Heart left ventricle (tissue), 16 donors: ENCODE data around the gene SLC10A1. TPM values are rescaled to one million over a fixed set of nuclear protein-coding genes. Genes with fewer than 3 reads are reported as not detected.
A peak's percentile ranks its signal among the peaks of the same experiment; 100 is the strongest.

Experiments
- ATAC-seq, 4 donors: fragments of 200-7000 bp; cut with Tn5 transposase; one replicate each; pipeline ENCODE4 v1.9.1; 2020 to 2022; ENCODE audit warnings: moderate library complexity in 4 of 4, mild to moderate bottlenecking in 3 of 4, moderate number of reproducible peaks in 1 of 4
- DNase-seq, 5 donors: peaks; one replicate each; pipeline ENCODE4 v3.0.0-alpha.2; 2020
- H3K27ac ChIP-seq, 12 donors: fragments of 200-600 bp; sonication (generic) in 4 of 12; one replicate each; pipeline versions ENCODE4 v1.5.0 to v1.8.0; 2016 to 2022; ENCODE audit warnings: mild to moderate bottlenecking in 2 of 12
- H3K27me3 ChIP-seq, 9 donors: fragments of 200-600 bp; sonication (generic) in 2 of 9; one replicate each; pipeline versions ENCODE4 v1.5.1 to v1.8.0; 2016 to 2022; ENCODE audit warnings: mild to moderate bottlenecking in 3 of 9
- H3K36me3 ChIP-seq, 9 donors: fragments of 200-600 bp; sonication (generic) in 2 of 9; one replicate each; pipeline versions ENCODE4 v1.5.0 to v1.8.0; 2018 to 2022; ENCODE audit warnings: mild to moderate bottlenecking in 2 of 9
- H3K4me1 ChIP-seq, 12 donors: fragments of 200-600 bp; sonication (generic) in 4 of 12; one replicate each; pipeline versions ENCODE4 v1.5.0 to v1.8.0; 2016 to 2022; ENCODE audit warnings: mild to moderate bottlenecking in 3 of 12
- H3K4me3 ChIP-seq, 12 donors: fragments of 200-600 bp; sonication (generic) in 4 of 12; one replicate each; pipeline versions ENCODE4 v1.5.0 to v1.8.0; 2017 to 2022; ENCODE audit warnings: mild to moderate bottlenecking in 9 of 12, moderate library complexity in 4 of 12
- H3K9me3 ChIP-seq, 12 donors: fragments of 200-600 bp; sonication (generic) in 4 of 12; one replicate each; pipeline versions ENCODE4 v1.5.0 to v1.8.0; 2016 to 2022; ENCODE audit warnings: mild to moderate bottlenecking in 1 of 12
- POLR2A ChIP-seq, 2 donors: fragments of 450-650 bp; IDR thresholded peaks; one replicate each; pipeline ENCODE4 v1.6.1; 2017; ENCODE audit warnings: antibody characterized with exemption in 2 of 2, mild to moderate bottlenecking in 2 of 2, moderate library complexity in 2 of 2
- WGBS, 4 donors: extraction: QIAGEN DNeasy Blood & Tissue Kit in 2 of 4; methylation state at CpG; one replicate each; pipeline versions ENCODE4 v1.1.5 to v1.1.7; 2013 to 2018; 5-methylcytosine and 5-hydroxymethylcytosine counted together
- intact Hi-C, 10 donors: fragments of 100-400 bp; cut with DNase I; formaldehyde crosslinking; loops; one replicate each; pipeline versions ENCODE4 v1.11.1 to v1.14.2; 2022
- long read RNA-seq, 3 donors: library from polyadenylated mRNA; unstranded; transcript quantifications; one replicate each; pipeline ENCODE4 v2.0.0, GENCODE V29; 2020 to 2021
- polyA plus RNA-seq, 2 donors: library from polyadenylated mRNA; stranded (reverse); fragments of 200-250 nt; gene quantifications; one replicate each; pipeline ENCODE4 v1.2.3, GENCODE V29; 2013
- total RNA-seq, 9 donors: library from RNA; depleted of rRNA in 2 of 9; stranded (reverse); fragments of >200 nt in 2 of 9; fragmentation: NEBNext Ultra II Directional in 3 of 9; extraction: Animal tissue kit (Norgen Biotek cat#: 25700) in 3 of 9; gene quantifications; one replicate each; pipeline versions ENCODE4 v1.1.0 to v1.2.4, GENCODE V29; 2016 to 2023
- TF ChIP-seq, protein P1 (sequence below), 12 donors: fragments of 200-600 bp; sonication (generic) in 4 of 12; IDR thresholded peaks; one replicate each; pipeline versions ENCODE4 v1.5.0 to v1.8.0; 2018 to 2022; ENCODE audit warnings: antibody characterized with exemption in 12 of 12, mild to moderate bottlenecking in 5 of 12
- donor health status: ischemic (EF 13 %, LVEDD 7.1; RV severe dilation, severe dysfunction).
- donor health status: healthy with polysubstance abuse.
- donor health status: DM: no; HTN: yes; CAD: no.
- donor health status: DM: no; HTN: no; CAD: no.
- donor health status: ischemic (EF 25% LVEDD 6.9; RV normal size, moderate dysfunction).
- donor health status: ischemic (EF 25% LVEDD 5.7; RV mildly dilated, moderate dysfunction).
- donor health status: healthy.
- donor health status: DM: yes; HTN: yes; CAD: no.
- donor health status: ischemic (EF 35%, LVEDD 5.7; RV mildly dilated, moderate dysfunction).
- donor health status: nonischemic (EF 11% LVEDD 7.7; RV severe dilation, severe dysfunction).
- donor health status: DM: yes; HTN: yes; CAD: no.
- donor health status: PGD.
- donor health status: ischemic (EF 29% LVEDD 5.4; RV normal size, mild dysfunction).
- donor health status: nonischemic (EF 23%, LVEDD 6.1; RV moderate dilation, normal function).

SLC10A1 gene
- total RNA-seq (not detected), polyA plus RNA-seq (not detected)
- long read RNA-seq, donor 1, partial matches to known transcripts = 0 of 1 reads
- long read RNA-seq, donor 1, other reads (novel, unspliced or antisense) = 1 of 1 reads
- long read RNA-seq, donor 2 = 0 reads
- long read RNA-seq, donor 3, partial matches to known transcripts = 0 of 2 reads
- long read RNA-seq, donor 3, other reads (novel, unspliced or antisense) = 2 of 2 reads

DNA sequence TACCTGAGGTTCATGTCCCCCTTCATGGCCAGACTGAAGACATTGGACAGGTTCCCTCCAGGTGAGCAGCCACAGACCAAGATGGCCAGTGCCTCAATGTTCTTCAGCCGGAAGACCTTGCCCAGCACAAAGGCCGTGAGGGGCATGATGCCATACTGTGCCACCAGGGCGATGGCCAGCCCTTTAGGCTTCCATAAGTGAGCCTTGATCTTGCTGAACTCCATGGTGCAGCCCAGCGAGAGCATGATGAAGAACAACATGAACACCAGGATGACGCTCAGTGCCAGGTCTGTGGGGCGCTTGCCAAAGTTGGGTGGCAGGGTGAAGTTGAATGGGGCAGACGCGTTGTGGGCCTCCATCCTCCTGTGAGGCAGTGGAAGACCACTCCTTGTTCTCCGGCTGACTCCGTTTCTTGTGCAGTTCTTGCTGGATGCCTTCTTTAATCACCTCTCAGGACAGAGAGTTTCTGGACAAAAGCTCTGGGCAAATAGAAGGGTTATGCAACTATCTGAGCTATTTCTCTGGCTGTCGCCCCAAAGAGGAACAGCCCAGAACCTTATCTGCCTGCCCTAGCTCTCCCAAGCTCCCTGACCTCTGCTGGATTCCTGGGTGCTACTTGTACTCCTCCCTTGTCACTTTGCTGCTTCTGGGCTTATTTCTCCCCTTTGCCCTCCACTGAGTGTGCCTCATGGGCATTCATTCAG lies at the start of gene SLC10A1:
SLC10A1 (minus strand) TSS at position 445 of the 704 bp plus-strand sequence; CDS start at position 359, 86 bp downstream.
- Histone ChIP-seq H3K9me3 (no peaks in the 10 kb centered on the region), H3K27ac (no peak within 1 kb of the TSS), H3K36me3 (no peaks in the 10 kb centered on the region), H3K4me3 (no peak within 1 kb of the TSS), H3K4me1 (peaks cover 0 to 8% (median 0%) of the 10 kb centered on the region in 12 donors), H3K27me3 (no peaks in the 10 kb centered on the region)
- intact Hi-C loops = no loop called here
- peak in 3 of 4 donors; percentile 25 to 31 (median 30) for ATAC-seq
- no peak for DNase-seq
- WGBS, 4 donors = 82 to 88% (median 85%) methylated on average over 7 to 11 of the region's 11 CpGs
- no peak for TF ChIP-seq POLR2A (IDR thresholded peaks at IDR 0.05)
- TF ChIP-seq, protein P1, sequence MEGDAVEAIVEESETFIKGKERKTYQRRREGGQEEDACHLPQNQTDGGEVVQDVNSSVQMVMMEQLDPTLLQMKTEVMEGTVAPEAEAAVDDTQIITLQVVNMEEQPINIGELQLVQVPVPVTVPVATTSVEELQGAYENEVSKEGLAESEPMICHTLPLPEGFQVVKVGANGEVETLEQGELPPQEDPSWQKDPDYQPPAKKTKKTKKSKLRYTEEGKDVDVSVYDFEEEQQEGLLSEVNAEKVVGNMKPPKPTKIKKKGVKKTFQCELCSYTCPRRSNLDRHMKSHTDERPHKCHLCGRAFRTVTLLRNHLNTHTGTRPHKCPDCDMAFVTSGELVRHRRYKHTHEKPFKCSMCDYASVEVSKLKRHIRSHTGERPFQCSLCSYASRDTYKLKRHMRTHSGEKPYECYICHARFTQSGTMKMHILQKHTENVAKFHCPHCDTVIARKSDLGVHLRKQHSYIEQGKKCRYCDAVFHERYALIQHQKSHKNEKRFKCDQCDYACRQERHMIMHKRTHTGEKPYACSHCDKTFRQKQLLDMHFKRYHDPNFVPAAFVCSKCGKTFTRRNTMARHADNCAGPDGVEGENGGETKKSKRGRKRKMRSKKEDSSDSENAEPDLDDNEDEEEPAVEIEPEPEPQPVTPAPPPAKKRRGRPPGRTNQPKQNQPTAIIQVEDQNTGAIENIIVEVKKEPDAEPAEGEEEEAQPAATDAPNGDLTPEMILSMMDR (IDR thresholded peaks at IDR 0.05) = no peak

DNA sequence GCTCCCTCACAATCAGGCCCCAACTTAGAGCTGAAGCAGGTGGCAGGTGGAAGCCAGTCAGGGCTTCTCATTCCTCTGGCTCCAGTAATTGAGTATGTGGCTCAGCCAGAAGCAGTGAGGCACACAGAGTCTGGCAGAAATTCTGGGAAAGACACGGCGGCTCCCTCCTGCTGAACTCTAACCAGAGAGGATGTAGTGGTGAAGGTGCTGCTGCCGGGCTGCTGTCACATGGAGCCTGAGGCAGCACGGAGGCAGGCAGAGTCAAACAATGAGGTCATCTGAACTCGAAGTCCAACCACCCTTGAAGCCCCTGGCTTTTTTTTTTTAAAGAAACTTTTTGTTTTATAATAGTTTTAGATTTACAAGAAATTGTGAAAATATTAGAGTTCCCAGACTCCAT lies 48.7 kb upstream of the SLC10A1 start:
- Histone ChIP-seq H3K27ac (no peak overlapping the region), H3K27me3 (peaks cover 0 to 50% (median 7%) of the 10 kb centered on the region in 9 donors), H3K9me3 (no peaks in the 10 kb centered on the region), H3K4me1 (no peaks in the 10 kb centered on the region), H3K4me3 (no peak overlapping the region), H3K36me3 (no peaks in the 10 kb centered on the region)
- WGBS, 4 donors = 30 to 53% (median 36%) methylated on average over 5 of the region's 5 CpGs
- ATAC-seq (no peak), DNase-seq (no peak)
- TF ChIP-seq, protein P1 (IDR thresholded peaks at IDR 0.05) = no peak
- TF ChIP-seq POLR2A (IDR thresholded peaks at IDR 0.05) = no peak
- intact Hi-C loops = no loop called here

DNA sequence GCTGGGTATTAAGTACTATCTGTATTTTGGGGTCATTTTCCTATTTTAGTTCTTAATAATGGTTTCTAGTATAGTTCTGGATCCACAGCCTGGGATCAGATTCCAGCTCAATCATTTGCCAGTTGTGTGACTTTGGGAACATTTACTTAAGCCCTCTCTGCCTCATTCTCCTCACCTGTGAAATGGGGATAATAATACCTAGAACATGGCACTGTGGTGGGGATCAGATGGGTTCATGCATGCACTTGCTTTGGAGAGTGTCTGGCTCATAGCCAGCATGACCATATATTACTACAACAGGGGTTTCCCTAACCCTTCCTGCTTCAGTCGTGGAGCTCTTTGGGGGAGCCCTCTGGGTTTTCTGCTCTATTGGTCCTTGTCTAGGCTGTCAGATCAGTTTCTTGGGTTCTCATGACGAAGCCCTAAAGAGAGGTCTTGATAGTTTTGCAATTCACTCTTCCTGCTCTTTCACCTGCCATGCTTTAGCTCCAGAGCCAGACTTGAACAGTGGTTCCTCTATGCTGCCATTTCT lies 48.1 kb upstream of the SLC10A1 start:
- no peaks in the 10 kb centered on the region for H3K4me1 ChIP-seq
- no peak overlapping the region for H3K27ac ChIP-seq
- TF ChIP-seq, protein P1 (IDR thresholded peaks at IDR 0.05) = no peak
- TF ChIP-seq POLR2A (IDR thresholded peaks at IDR 0.05) = no peak
- no peak for DNase-seq
- H3K4me3 ChIP-seq = no peak overlapping the region
- H3K27me3 ChIP-seq = peaks cover 0 to 48% (median 7%) of the 10 kb centered on the region in 9 donors
- intact Hi-C loops = no loop called here
- H3K36me3 ChIP-seq = no peaks in the 10 kb centered on the region
- 61 to 72% (median 61%) methylated on average over 2 of the region's 2 CpGs for WGBS, 4 donors
- H3K9me3 ChIP-seq = no peaks in the 10 kb centered on the region
- ATAC-seq = no peak

DNA sequence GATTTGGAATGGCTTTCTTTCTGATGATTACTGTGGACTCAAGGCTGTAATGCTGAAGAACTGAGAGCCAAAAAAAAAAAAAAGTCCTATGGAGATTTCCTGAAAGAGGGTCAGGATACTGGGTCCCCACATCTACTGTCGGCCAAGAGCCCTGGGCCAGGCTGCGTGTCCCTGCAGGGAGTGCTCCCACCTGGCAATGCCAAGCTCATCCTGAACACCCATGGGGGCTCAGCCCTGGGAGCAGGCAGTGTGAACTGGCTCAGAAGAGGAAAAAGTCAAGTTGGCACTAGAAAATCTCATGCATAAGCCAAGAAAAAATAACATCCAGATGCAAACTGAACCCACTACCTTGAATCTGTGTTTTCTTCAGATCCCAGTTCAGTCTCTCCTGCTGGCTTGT lies 47.1 kb upstream of the SLC10A1 start:
- 76 to 89% (median 88%) methylated on average over 2 of the region's 2 CpGs for WGBS, 4 donors
- ATAC-seq = no peak
- Histone ChIP-seq H3K36me3 (no peaks in the 10 kb centered on the region), H3K27ac (no peak overlapping the region), H3K4me1 (no peaks in the 10 kb centered on the region), H3K9me3 (no peaks in the 10 kb centered on the region), H3K4me3 (no peak overlapping the region), H3K27me3 (peaks cover 0 to 45% (median 7%) of the 10 kb centered on the region in 9 donors)
- intact Hi-C loops = no loop called here
- DNase-seq = no peak
- TF ChIP-seq POLR2A (IDR thresholded peaks at IDR 0.05) = no peak
- TF ChIP-seq, protein P1 (IDR thresholded peaks at IDR 0.05) = no peak
